ENCODE measurements around the gene THTPA. TPM values are rescaled to one million over a fixed set of nuclear protein-coding genes. Genes with fewer than 3 reads are reported as not detected.

THTPA gene
- total and polyA plus RNA-seq, 2 of the 13 experiments (the other 11 are each of a cell fraction or from before 2014, with no cell fraction given): 7.4 to 8.7 TPM

GRCh38 chr14:23609411-23610089 lies 53.5 kb downstream of the THTPA start (continued):
- TF ChIP-seq RORA (CRISPR knock-in tag; IDR thresholded peaks at IDR 0.05): peak; percentile 92; the same call in 1 of the 2 replicates
- peak; percentile 93 for TF ChIP-seq SMAD3 (CRISPR knock-in tag; IDR thresholded peaks at IDR 0.05)
- peak; percentile 78; the same call in 1 of the 2 replicates for TF ChIP-seq NR0B2 (CRISPR knock-in tag; IDR thresholded peaks at IDR 0.05)
- 0 out of 2 replicates have a peak, but pooled peaks have one; percentile 43 for TF ChIP-seq TFDP1 (CRISPR knock-in tag; IDR thresholded peaks at IDR 0.05; ENCODE audit: borderline replicate concordance)
- peak; percentile 56 for TF ChIP-seq ZNF800 (CRISPR knock-in tag; IDR thresholded peaks at IDR 0.05)
- TF ChIP-seq TAF1 (CRISPR knock-in tag; IDR thresholded peaks at IDR 0.05): peak; percentile 64
- peak; percentile 60 for TF ChIP-seq ZNF503 (CRISPR knock-in tag; IDR thresholded peaks at IDR 0.05)
- TF ChIP-seq ZFP1 (CRISPR knock-in tag; IDR thresholded peaks at IDR 0.05): peak; percentile 58; the same call in 1 of the 2 replicates
- peak; percentile 61 for TF ChIP-seq PPARG (CRISPR knock-in tag; conservative IDR thresholded peaks at IDR 0.05)
- TF ChIP-seq HDAC2 (CRISPR knock-in tag; IDR thresholded peaks at IDR 0.05): peak; percentile 87
- TF ChIP-seq ZBTB7B (CRISPR knock-in tag; IDR thresholded peaks at IDR 0.05): peak; percentile 92
- 0 out of 2 replicates have a peak, but pooled peaks have one; percentile 70 for TF ChIP-seq ZNF737 (CRISPR knock-in tag; IDR thresholded peaks at IDR 0.05; ENCODE audit: borderline replicate concordance)
- peak; percentile 68; the same call in 1 of the 2 replicates for TF ChIP-seq ZNF772 (CRISPR knock-in tag; IDR thresholded peaks at IDR 0.05)
- TF ChIP-seq KAT7 (CRISPR knock-in tag; IDR thresholded peaks at IDR 0.05; ENCODE audit: borderline replicate concordance): peak; percentile 59; the same call in 1 of the 2 replicates
- TF ChIP-seq ZNF564 (CRISPR knock-in tag; IDR thresholded peaks at IDR 0.05): peak; percentile 47; the same call in 1 of the 2 replicates
- TF ChIP-seq MLLT10 (CRISPR knock-in tag; IDR thresholded peaks at IDR 0.05): 0 out of 2 replicates have a peak, but pooled peaks have one; percentile 38
- TF ChIP-seq ZSCAN5A (CRISPR knock-in tag; IDR thresholded peaks at IDR 0.05; ENCODE audit: borderline replicate concordance): peak; percentile 90; the same call in 1 of the 2 replicates
- peak; percentile 85 for TF ChIP-seq MED8 (CRISPR knock-in tag; IDR thresholded peaks at IDR 0.05; ENCODE audit: insufficient replicate concordance)
- TF ChIP-seq SALL1 (CRISPR knock-in tag; IDR thresholded peaks at IDR 0.05): peak; percentile 95
- TF ChIP-seq PHF20 (CRISPR knock-in tag; IDR thresholded peaks at IDR 0.05): peak; percentile 64; the same call in 1 of the 2 replicates
- 0 out of 2 replicates have a peak, but pooled peaks have one; percentile 39 for TF ChIP-seq LBX2 (CRISPR knock-in tag; IDR thresholded peaks at IDR 0.05; ENCODE audit: borderline replicate concordance)
- peak; percentile 89; the same call in 1 of the 2 replicates for TF ChIP-seq NFKB2 (CRISPR knock-in tag; IDR thresholded peaks at IDR 0.05; ENCODE audit: borderline replicate concordance)

Data from HepG2 (cell line).